Trophoblast cell (in vitro differentiated cells and primary cell): Measurements from ENCODE around the gene ANO6.

Experiments
- DNase-seq, 2 donors: peaks; one replicate each; pipeline ENCODE4 v3.0.0-alpha.2; 2016
- H2AFZ ChIP-seq: 2 replicates; pipeline ENCODE4 v1.6.1; 2013; ENCODE audit warnings: low read length, moderate library complexity, mild to moderate bottlenecking; ENCODE audit not compliant: insufficient read depth, poor library complexity
- H2AK5ac ChIP-seq: 2 replicates; pipeline ENCODE4 v1.6.1; 2013; ENCODE audit warnings: mild to moderate bottlenecking, low read length
- H2BK120ac ChIP-seq: 2 replicates; pipeline ENCODE4 v1.6.1; 2013; ENCODE audit warnings: low read length, mild to moderate bottlenecking, moderate library complexity; ENCODE audit not compliant: insufficient read depth, poor library complexity
- H2BK12ac ChIP-seq: 2 replicates; pipeline ENCODE4 v1.6.1; 2013; ENCODE audit warnings: mild to moderate bottlenecking, low read length, moderate library complexity
- H2BK5ac ChIP-seq: 2 replicates; pipeline ENCODE4 v1.6.1; 2013; ENCODE audit warnings: low read length, low read depth, moderate library complexity, mild to moderate bottlenecking; ENCODE audit not compliant: poor library complexity
- H3K14ac ChIP-seq: 2 replicates; pipeline ENCODE4 v1.6.1; 2013; ENCODE audit warnings: mild to moderate bottlenecking, low read length
- H3K18ac ChIP-seq: 2 replicates; pipeline ENCODE4 v1.6.1; 2013; ENCODE audit warnings: mild to moderate bottlenecking, low read length
- H3K23ac ChIP-seq: 2 replicates; pipeline ENCODE4 v1.6.1; 2013; ENCODE audit warnings: low read length
- H3K27ac ChIP-seq: 2 replicates; pipeline ENCODE4 v1.5.1; 2013; ENCODE audit warnings: low read depth, mild to moderate bottlenecking, inconsistent platforms, low read length, moderate library complexity
- H3K27me3 ChIP-seq: 2 replicates; pipeline ENCODE4 v1.6.1; 2013; ENCODE audit warnings: inconsistent platforms, mild to moderate bottlenecking, low read length, moderate library complexity; ENCODE audit not compliant: insufficient read depth
- H3K36me3 ChIP-seq, 2 experiments: 1 replicate in 1 of 2; 2 replicates in 1 of 2; pipeline ENCODE4 v1.6.1; 2013; ENCODE audit warnings: low read length in 2 of 2, mild to moderate bottlenecking in 2 of 2, moderate library complexity in 1 of 2; ENCODE audit not compliant: insufficient read depth in 2 of 2, control insufficient read depth in 1 of 2
- H3K4ac ChIP-seq: 2 replicates; pipeline ENCODE4 v1.6.1; 2013; ENCODE audit warnings: low read depth, mild to moderate bottlenecking, low read length, moderate library complexity
- H3K4me1 ChIP-seq, 2 experiments: 1 replicate in 1 of 2; 2 replicates in 1 of 2; pipeline ENCODE4 v1.6.1; 2013; ENCODE audit warnings: low read length in 2 of 2, mild to moderate bottlenecking in 2 of 2, moderate library complexity in 1 of 2; ENCODE audit not compliant: insufficient read depth in 2 of 2, control insufficient read depth in 1 of 2
- H3K4me2 ChIP-seq: 2 replicates; pipeline ENCODE4 v1.6.1; 2013; ENCODE audit warnings: inconsistent platforms, mild to moderate bottlenecking, low read length, moderate library complexity
- H3K4me3 ChIP-seq: 2 replicates; pipeline ENCODE4 v1.5.1; 2013; ENCODE audit warnings: mild to moderate bottlenecking, low read depth, low read length, inconsistent platforms
- H3K79me1 ChIP-seq: one replicate; pipeline ENCODE4 v1.6.1; 2013; ENCODE audit warnings: low read length
- H3K79me2 ChIP-seq: 2 replicates; pipeline ENCODE4 v1.6.1; 2013; ENCODE audit warnings: low read length, mild to moderate bottlenecking; ENCODE audit not compliant: control insufficient read depth, insufficient read depth, poor library complexity
- H3K9ac ChIP-seq: 2 replicates; pipeline ENCODE4 v1.6.1; 2013; ENCODE audit warnings: mild to moderate bottlenecking, low read length
- H3K9me3 ChIP-seq: 2 replicates; pipeline ENCODE4 v1.6.1; 2013; ENCODE audit warnings: low read depth, mild to moderate bottlenecking, control low read depth, inconsistent platforms, low read length; ENCODE audit not compliant: insufficient read depth
- H4K12ac ChIP-seq: 2 replicates; pipeline ENCODE4 v1.6.1; 2013; ENCODE audit warnings: low read depth, mild to moderate bottlenecking, low read length, moderate library complexity
- H4K8ac ChIP-seq: 2 replicates; pipeline ENCODE4 v1.6.1; 2013; ENCODE audit warnings: low read depth, mild to moderate bottlenecking, low read length, moderate library complexity
- H4K91ac ChIP-seq: one replicate; pipeline ENCODE4 v1.6.1; 2013; ENCODE audit warnings: low read depth, mild to moderate bottlenecking, low read length, moderate library complexity
- WGBS: extraction: QIAGEN DNeasy Blood & Tissue Kit; methylation state at CpG from one replicate; pipeline ENCODE4 v1.1.7; 2013; ENCODE audit warnings: missing lambda C conversion rate; ENCODE audit not compliant: insufficient read length, insufficient coverage; ENCODE audit errors: extremely low coverage; 5-methylcytosine and 5-hydroxymethylcytosine counted together

Gene ANO6

DNA sequence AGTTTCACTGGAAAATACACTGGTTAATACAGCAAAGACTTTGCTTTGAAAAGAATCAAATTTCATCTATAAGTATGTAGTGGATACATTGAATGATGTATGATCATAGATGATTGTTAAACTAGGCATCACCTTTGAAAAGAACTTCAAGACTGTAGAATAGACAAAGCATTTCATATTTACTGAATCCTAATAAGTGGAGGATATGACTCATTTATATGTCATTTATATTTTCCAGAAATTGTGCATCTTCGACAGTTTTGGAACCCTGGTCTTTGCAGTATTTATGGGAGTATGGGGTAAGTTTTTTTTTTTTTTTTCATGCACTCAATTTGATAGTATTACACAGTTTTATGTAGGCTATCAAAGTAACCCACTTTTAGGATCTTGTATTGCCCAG lies 161.9 kb downstream of the ANO6 start:
- no peaks in the 10 kb centered on the region for H3K9me3 ChIP-seq
- H3K36me3 ChIP-seq: peaks cover 9 to 23% of the 10 kb centered on the region in 2 experiments
- H3K9ac ChIP-seq: no peak overlapping the region
- no peak overlapping the region for H2AFZ ChIP-seq
- no peak overlapping the region for H2BK5ac ChIP-seq
- no peak overlapping the region for H4K12ac ChIP-seq
- no peak for DNase-seq
- H3K23ac ChIP-seq: no peak overlapping the region
- no peak overlapping the region for H3K27ac ChIP-seq
- no peak overlapping the region for H4K91ac ChIP-seq
- H3K14ac ChIP-seq: no peak overlapping the region
- H3K4me3 ChIP-seq: no peak overlapping the region
- H3K4ac ChIP-seq: no peak overlapping the region
- no CpG with 5 or more reads among the region's 1 CpG for WGBS
- H2BK120ac ChIP-seq: no peak overlapping the region
- no peaks in the 10 kb centered on the region for H3K79me2 ChIP-seq
- no peak overlapping the region for H2AK5ac ChIP-seq
- no peak overlapping the region for H4K8ac ChIP-seq
- no peak overlapping the region for H3K4me2 ChIP-seq
- H2BK12ac ChIP-seq: no peak overlapping the region
- no peaks in the 10 kb centered on the region for H3K4me1 ChIP-seq
- no peaks in the 10 kb centered on the region for H3K27me3 ChIP-seq
- no peaks in the 10 kb centered on the region for H3K79me1 ChIP-seq
- H3K18ac ChIP-seq: no peak overlapping the region

DNA sequence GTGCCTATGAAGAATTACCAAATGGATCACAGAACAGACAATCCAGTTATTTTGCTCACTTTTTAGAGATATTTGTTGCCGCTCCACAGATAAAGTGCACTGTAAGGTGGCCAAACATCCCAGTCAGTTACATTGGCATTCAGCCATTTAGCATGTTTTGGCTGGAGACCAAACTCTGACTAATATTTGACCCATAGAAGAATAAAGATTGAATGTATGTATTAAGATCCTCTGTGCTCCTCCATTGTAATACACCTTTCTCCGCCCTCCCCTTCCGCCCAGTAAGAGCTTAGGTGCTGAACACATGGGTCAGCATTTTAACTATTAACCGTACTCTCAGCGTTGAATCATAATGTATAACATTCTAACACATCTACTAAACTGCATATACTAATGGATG lies 163.4 kb downstream of the ANO6 start:
- H2AFZ ChIP-seq: no peak overlapping the region
- no peak overlapping the region for H2AK5ac ChIP-seq
- no peak overlapping the region for H3K4ac ChIP-seq
- no peaks in the 10 kb centered on the region for H3K79me2 ChIP-seq
- H3K4me1 ChIP-seq: no peaks in the 10 kb centered on the region
- H3K18ac ChIP-seq: no peak overlapping the region
- peaks cover 9 to 23% of the 10 kb centered on the region in 2 experiments for H3K36me3 ChIP-seq
- H3K9me3 ChIP-seq: no peaks in the 10 kb centered on the region
- H3K27me3 ChIP-seq: no peaks in the 10 kb centered on the region
- H4K12ac ChIP-seq: no peak overlapping the region
- H3K23ac ChIP-seq: no peak overlapping the region
- H2BK5ac ChIP-seq: no peak overlapping the region
- no peak for DNase-seq
- H4K91ac ChIP-seq: no peak overlapping the region
- H3K9ac ChIP-seq: no peak overlapping the region
- H3K4me3 ChIP-seq: no peak overlapping the region
- H3K14ac ChIP-seq: no peak overlapping the region
- no CpG with 5 or more reads among the region's 5 CpGs for WGBS
- H2BK120ac ChIP-seq: no peak overlapping the region
- H3K4me2 ChIP-seq: no peak overlapping the region
- H2BK12ac ChIP-seq: no peak overlapping the region
- no peaks in the 10 kb centered on the region for H3K79me1 ChIP-seq
- no peak overlapping the region for H4K8ac ChIP-seq
- H3K27ac ChIP-seq: no peak overlapping the region

DNA sequence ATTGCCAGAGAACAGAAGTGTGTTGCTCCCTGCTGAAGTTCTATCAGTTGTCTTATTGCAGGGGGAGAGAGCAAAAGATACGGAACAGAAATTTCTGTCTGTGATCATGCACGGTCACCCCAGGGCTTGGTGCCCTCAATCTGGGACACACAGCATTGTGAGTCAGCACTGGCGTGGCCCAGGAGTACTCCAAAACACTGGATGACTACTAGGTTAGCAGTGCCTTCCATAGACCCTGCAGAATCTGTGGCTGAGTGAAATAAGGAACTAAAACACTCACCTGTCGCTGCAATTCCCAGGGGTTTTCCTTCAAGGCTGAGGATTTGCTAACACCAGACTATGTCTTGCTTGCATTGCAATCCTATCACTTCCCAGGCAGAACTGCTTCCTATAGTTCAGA lies 165.5 kb downstream of the ANO6 start:
- H4K12ac ChIP-seq: no peak overlapping the region
- no peak overlapping the region for H3K4me3 ChIP-seq
- whole genome bisulfite sequencing: no CpG with 5 or more reads among the region's 4 CpGs
- no peak overlapping the region for H2BK5ac ChIP-seq
- H3K18ac ChIP-seq: no peak overlapping the region
- no peak for DNase-seq
- H3K4me2 ChIP-seq: no peak overlapping the region
- no peak overlapping the region for H3K9ac ChIP-seq
- no peaks in the 10 kb centered on the region for H3K79me1 ChIP-seq
- H3K23ac ChIP-seq: no peak overlapping the region
- peaks cover 11 to 33% of the 10 kb centered on the region in 2 experiments for H3K36me3 ChIP-seq
- H3K14ac ChIP-seq: no peak overlapping the region
- H2BK120ac ChIP-seq: no peak overlapping the region
- H4K8ac ChIP-seq: no peak overlapping the region
- H3K9me3 ChIP-seq: no peaks in the 10 kb centered on the region
- no peaks in the 10 kb centered on the region for H3K27me3 ChIP-seq
- H4K91ac ChIP-seq: no peak overlapping the region
- no peak overlapping the region for H3K27ac ChIP-seq
- H3K4me1 ChIP-seq: no peaks in the 10 kb centered on the region
- no peak overlapping the region for H2AFZ ChIP-seq
- H3K4ac ChIP-seq: no peak overlapping the region
- no peak overlapping the region for H2BK12ac ChIP-seq
- no peaks in the 10 kb centered on the region for H3K79me2 ChIP-seq
- no peak overlapping the region for H2AK5ac ChIP-seq

DNA sequence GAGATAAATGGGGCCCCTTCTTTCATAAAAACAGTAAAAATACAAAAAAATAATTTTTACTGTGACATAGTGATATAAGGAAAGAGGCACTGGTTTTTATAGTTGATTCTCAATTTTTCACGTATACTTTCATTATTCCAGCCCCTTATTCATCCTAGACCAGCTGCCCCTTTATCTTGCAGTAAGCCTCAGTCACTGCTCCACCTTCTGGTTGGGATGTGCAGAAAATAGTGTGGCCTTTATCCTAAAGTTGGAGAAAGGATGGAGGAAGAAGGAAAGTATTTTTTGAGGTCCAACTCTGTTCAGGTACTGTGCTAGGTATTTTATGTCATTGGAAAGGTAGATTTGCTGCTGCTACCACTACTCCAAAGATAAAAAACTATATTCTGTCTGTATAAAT lies 172.7 kb downstream of the ANO6 start:
- H4K8ac ChIP-seq: no peak overlapping the region
- H4K12ac ChIP-seq: no peak overlapping the region
- H3K36me3 ChIP-seq: peaks cover 19 to 34% of the 10 kb centered on the region in 2 experiments
- H3K23ac ChIP-seq: no peak overlapping the region
- H2BK120ac ChIP-seq: no peak overlapping the region
- no CpG with 5 or more reads among the region's 1 CpG for WGBS
- H3K4me2 ChIP-seq: no peak overlapping the region
- no peaks in the 10 kb centered on the region for H3K79me2 ChIP-seq
- H3K27me3 ChIP-seq: no peaks in the 10 kb centered on the region
- H3K9ac ChIP-seq: no peak overlapping the region
- H2AK5ac ChIP-seq: no peak overlapping the region
- no peak overlapping the region for H2AFZ ChIP-seq
- H3K4ac ChIP-seq: no peak overlapping the region
- no peak overlapping the region for H4K91ac ChIP-seq
- no peak overlapping the region for H2BK5ac ChIP-seq
- H3K4me1 ChIP-seq: no peaks in the 10 kb centered on the region
- no peak overlapping the region for H2BK12ac ChIP-seq
- no peak overlapping the region for H3K4me3 ChIP-seq
- H3K14ac ChIP-seq: no peak overlapping the region
- no peak overlapping the region for H3K27ac ChIP-seq
- peak in 1 of 2 donors; percentile 49 for DNase-seq
- H3K79me1 ChIP-seq: no peaks in the 10 kb centered on the region
- H3K9me3 ChIP-seq: peaks cover 5% of the 10 kb centered on the region
- H3K18ac ChIP-seq: no peak overlapping the region
